ENCODE results near the gene ITM2A. TPM values are rescaled to one million over a fixed set of nuclear protein-coding genes. Genes with fewer than 3 reads are reported as not detected.
A peak's percentile ranks its signal among the peaks of the same experiment; 100 is the strongest.

Gene ITM2A
- not detected in 2 replicates for total RNA-seq

- Histone ChIP-seq H3K4me2 (ENCODE audit: insufficient read depth, low read length) (no peak within 1 kb of the TSS), H3K27ac (ENCODE audit: low read depth, low read length) (no peak within 1 kb of the TSS), H2AFZ (ENCODE audit: low read length) (no peak within 1 kb of the TSS), H3K9me3 (ENCODE audit: low read depth, low read length) (no peaks in the 10 kb centered on the region), H4K20me1 (ENCODE audit: insufficient read depth, low read length) (no peaks in the 10 kb centered on the region), H3K79me2 (ENCODE audit: insufficient read depth, low read length) (no peaks in the 10 kb centered on the region), H3K27me3 (ENCODE audit: insufficient read depth, low read length) (no peaks in the 10 kb centered on the region), H3K36me3 (ENCODE audit: insufficient read depth, low read length) (no peaks in the 10 kb centered on the region), H3K4me1 (ENCODE audit: insufficient read depth, low read length) (no peaks in the 10 kb centered on the region), H3K4me3 (ENCODE audit: insufficient read depth, low read length) (no peak within 1 kb of the TSS)
- no peak for DNase-seq (ENCODE audit: insufficient read length, low spot score, missing footprints)
- no peak for TF ChIP-seq CTCF (IDR thresholded peaks at IDR 0.05; ENCODE audit: extremely low read depth, low read depth, low read length)
Observed at GRCh38 chrX:79366873-79367749, at the start of gene ITM2A. Gene ITM2A (minus strand): TSS chrX:79367334. CDS start chrX:79367215, 119 bp downstream.

- TF ChIP-seq CTCF (IDR thresholded peaks at IDR 0.05; ENCODE audit: extremely low read depth, low read depth, low read length): no peak
- no peak overlapping the region for H3K4me2 ChIP-seq (ENCODE audit: insufficient read depth, low read length)
Observed at GRCh38 chrX:79415056-79415455, 47.9 kb upstream of the ITM2A start.

GRCh38 chrX:79413963-79414362, 46.8 kb upstream of the ITM2A start:
- H3K9me3 ChIP-seq (ENCODE audit: low read depth, low read length): no peaks in the 10 kb centered on the region
- H3K4me2 ChIP-seq (ENCODE audit: insufficient read depth, low read length): no peak overlapping the region
- H3K4me1 ChIP-seq (ENCODE audit: insufficient read depth, low read length): no peaks in the 10 kb centered on the region
- H3K79me2 ChIP-seq (ENCODE audit: insufficient read depth, low read length): no peaks in the 10 kb centered on the region
- H3K36me3 ChIP-seq (ENCODE audit: insufficient read depth, low read length): no peaks in the 10 kb centered on the region
- no peak overlapping the region for H3K27ac ChIP-seq (ENCODE audit: low read depth, low read length)
- no peaks in the 10 kb centered on the region for H4K20me1 ChIP-seq (ENCODE audit: insufficient read depth, low read length)
- H3K27me3 ChIP-seq (ENCODE audit: insufficient read depth, low read length): no peaks in the 10 kb centered on the region
- no peak for TF ChIP-seq CTCF (IDR thresholded peaks at IDR 0.05; ENCODE audit: extremely low read depth, low read depth, low read length)
- no peak overlapping the region for H3K4me3 ChIP-seq (ENCODE audit: insufficient read depth, low read length)
- H2AFZ ChIP-seq (ENCODE audit: low read length): no peak overlapping the region
- no peak for DNase-seq (ENCODE audit: insufficient read length, low spot score, missing footprints)

More at GRCh38 chrX:79415056-79415455, 47.9 kb upstream of the ITM2A start:
- Histone ChIP-seq H3K4me1 (ENCODE audit: insufficient read depth, low read length) (no peaks in the 10 kb centered on the region), H3K79me2 (ENCODE audit: insufficient read depth, low read length) (no peaks in the 10 kb centered on the region), H2AFZ (ENCODE audit: low read length) (no peak overlapping the region), H4K20me1 (ENCODE audit: insufficient read depth, low read length) (no peaks in the 10 kb centered on the region), H3K27ac (ENCODE audit: low read depth, low read length) (no peak overlapping the region), H3K27me3 (ENCODE audit: insufficient read depth, low read length) (no peaks in the 10 kb centered on the region), H3K4me3 (ENCODE audit: insufficient read depth, low read length) (no peak overlapping the region), H3K36me3 (ENCODE audit: insufficient read depth, low read length) (no peaks in the 10 kb centered on the region), H3K9me3 (ENCODE audit: low read depth, low read length) (no peaks in the 10 kb centered on the region)
- no peak for DNase-seq (ENCODE audit: insufficient read length, low spot score, missing footprints)

GRCh38 chrX:79412972-79413371, 45.8 kb upstream of the ITM2A start:
- Histone ChIP-seq H3K27ac (ENCODE audit: low read depth, low read length) (no peak overlapping the region), H4K20me1 (ENCODE audit: insufficient read depth, low read length) (no peaks in the 10 kb centered on the region), H3K4me2 (ENCODE audit: insufficient read depth, low read length) (peak overlapping the region; percentile 9), H3K27me3 (ENCODE audit: insufficient read depth, low read length) (no peaks in the 10 kb centered on the region), H3K36me3 (ENCODE audit: insufficient read depth, low read length) (no peaks in the 10 kb centered on the region), H3K4me3 (ENCODE audit: insufficient read depth, low read length) (peak overlapping the region; percentile 33), H3K4me1 (ENCODE audit: insufficient read depth, low read length) (no peaks in the 10 kb centered on the region), H2AFZ (ENCODE audit: low read length) (peak overlapping the region; percentile 30), H3K9me3 (ENCODE audit: low read depth, low read length) (no peaks in the 10 kb centered on the region), H3K79me2 (ENCODE audit: insufficient read depth, low read length) (no peaks in the 10 kb centered on the region)
- TF ChIP-seq CTCF (IDR thresholded peaks at IDR 0.05; ENCODE audit: extremely low read depth, low read depth, low read length): peak; percentile 41
- DNase-seq (ENCODE audit: insufficient read length, low spot score, missing footprints): peak; percentile 18

All from osteoblast (primary cell).